K562 (cell line): ENCODE data around the gene GPC1. TPM values are rescaled to one million over a fixed set of nuclear protein-coding genes. Genes with fewer than 3 reads are reported as not detected.

ENCODE experiments used
- ATAC-seq: fragments of 200-7000 bp; cut with Tn5 transposase; 3 replicates; pipeline ENCODE4 v1.9.1; 2020; ENCODE audit warnings: moderate library complexity
- BruUV-seq: library from RNA; stranded (reverse); fragments of 400-500 nt; replicated peaks from 2 replicates; lab custom pipeline; 2021; lab: Mats Ljungman, UMichigan
- CTCF ChIA-PET: fragments of 300-600 bp; formaldehyde crosslinking; extraction: SDS; loops from one replicate; lab custom pipeline; 2021; ENCODE audit warnings: low intra/inter-chr PET ratio; lab: Yijun Ruan, JAX
- POLR2A ChIA-PET: fragments of 300-600, 350-650 bp; sonication (Branson Sonifier 250); formaldehyde crosslinking; extraction: SDS; loops from one replicate; lab custom pipeline; 2021; ENCODE audit warnings: antibody characterized with exemption, inconsistent platforms; lab: Yijun Ruan, JAX
- DNase-seq, 4 experiments: peaks; one replicate each; pipeline versions ENCODE4 v3.0.0 to v3.0.0-alpha.2; 2011 to 2018; ENCODE audit warnings: low spot score in 3 of 4, mixed read lengths in 3 of 4; ENCODE audit errors: extremely low read depth in 1 of 4
- FAIRE-seq: peaks from 2 replicates; lab custom pipeline; 2011; peaks lifted over from hg19 to GRCh38; lab: Jason Lieb, UNC
- H2AFZ ChIP-seq: 2 replicates; pipeline ENCODE4 v1.6.0; 2011; ENCODE audit warnings: low read depth, low read length, control low read depth, inconsistent platforms
- H3K27ac ChIP-seq: fragments of 200-600 bp; 3 replicates; pipeline ENCODE4 v1.8.0; 2011; ENCODE audit warnings: low read depth, mild to moderate bottlenecking, control low read depth, inconsistent platforms, low read length, moderate library complexity, mixed read lengths; ENCODE audit errors: extremely low read depth
- H3K27me3 ChIP-seq, 2 experiments: fragments of 300-600 bp in 1 of 2; 2 replicates in 1 of 2; 3 replicates in 1 of 2; pipeline versions ENCODE4 v1.6.0 to v1.8.0; 2011; ENCODE audit warnings: inconsistent platforms in 2 of 2, low read length in 2 of 2, mild to moderate bottlenecking in 1 of 2, mixed read lengths in 1 of 2, moderate library complexity in 1 of 2; ENCODE audit not compliant: control insufficient read depth in 2 of 2, insufficient read depth in 2 of 2
- H3K36me3 ChIP-seq: fragments of 300-600 bp; 3 replicates; pipeline ENCODE4 v1.8.0; 2011; ENCODE audit warnings: mild to moderate bottlenecking, low read length, inconsistent platforms; ENCODE audit not compliant: control insufficient read depth, insufficient read depth
- H3K4me1 ChIP-seq, 2 experiments: fragments of 200-600 bp in 1 of 2; replicated peaks in 1 of 2; 2 replicates in 1 of 2; 3 replicates in 1 of 2; pipeline versions ENCODE4 v1.5.1 to v1.8.0; 2011; ENCODE audit warnings: inconsistent platforms in 2 of 2, low read length in 2 of 2, mild to moderate bottlenecking in 1 of 2, mixed read lengths in 1 of 2, moderate library complexity in 1 of 2; ENCODE audit not compliant: control insufficient read depth in 2 of 2, insufficient read depth in 2 of 2
- H3K4me2 ChIP-seq: 2 replicates; pipeline ENCODE4 v1.6.1; 2011; ENCODE audit warnings: low read length, control low read depth, inconsistent platforms, mixed read lengths; ENCODE audit not compliant: insufficient read depth
- H3K4me3 ChIP-seq: fragments of 200-600 bp; sonication (generic), shearing (Covaris generic); 2 replicates; pipeline ENCODE4 v1.5.1; 2016; ENCODE audit warnings: control low read depth, inconsistent platforms
- H3K79me2 ChIP-seq: fragments of 200-600 bp; 3 replicates; pipeline ENCODE4 v1.8.0; 2011; ENCODE audit warnings: low read length, inconsistent platforms; ENCODE audit not compliant: control insufficient read depth, insufficient read depth
- H3K9ac ChIP-seq, 2 experiments: 2 replicates each; pipeline versions ENCODE4 v1.6.0 to v1.6.1; 2011; ENCODE audit warnings: low read depth in 2 of 2, low read length in 2 of 2, control low read depth in 1 of 2, inconsistent platforms in 1 of 2, mild to moderate bottlenecking in 1 of 2, mixed read lengths in 1 of 2; ENCODE audit not compliant: insufficient read depth in 1 of 2
- H3K9me1 ChIP-seq: one replicate; pipeline ENCODE4 v1.6.0; 2011; ENCODE audit warnings: inconsistent platforms, mild to moderate bottlenecking, low read length, moderate library complexity; ENCODE audit not compliant: control insufficient read depth, insufficient read depth
- H3K9me3 ChIP-seq: replicated peaks from 2 replicates; pipeline ENCODE4 v1.5.1; 2011; ENCODE audit warnings: low read depth, low read length, inconsistent platforms; ENCODE audit not compliant: control insufficient read depth, insufficient read depth
- H4K20me1 ChIP-seq: replicated peaks from 2 replicates; pipeline ENCODE4 v1.6.1; 2011; ENCODE audit warnings: low read length, inconsistent platforms, mixed read lengths; ENCODE audit not compliant: control insufficient read depth, insufficient read depth
- CBFA2T2 ChIP-seq: fragments of 450-650 bp; conservative IDR thresholded peaks from 2 replicates; pipeline ENCODE4 v1.6.1; 2017; ENCODE audit warnings: mild to moderate bottlenecking
- CTCF ChIP-seq, 3 experiments: IDR thresholded peaks in 2 of 3; conservative IDR thresholded peaks in 1 of 3; 2 replicates each; pipeline ENCODE4 v1.5.1; 2011 to 2012; ENCODE audit warnings: low read length in 3 of 3, mild to moderate bottlenecking in 3 of 3, control low read depth in 2 of 3, improper control_type of control experiment in 1 of 3, inconsistent platforms in 1 of 3, low read depth in 1 of 3, mixed read lengths in 1 of 3, moderate library complexity in 1 of 3; ENCODE audit not compliant: insufficient read depth in 2 of 3
- CTCFL ChIP-seq: IDR thresholded peaks from 2 replicates; pipeline ENCODE4 v1.6.1; 2011; ENCODE audit warnings: borderline replicate concordance, low read depth, mild to moderate bottlenecking, moderate library complexity, low read length; ENCODE audit not compliant: insufficient read depth, poor library complexity, severe bottlenecking
- GATA2 ChIP-seq: sonication (generic); formaldehyde crosslinking; IDR thresholded peaks from 2 replicates; pipeline ENCODE4 v1.4.0; 2020; ENCODE audit warnings: mild to moderate bottlenecking, missing genetic modification reagents
- JUNB ChIP-seq: fragments of 450-650 bp; formaldehyde crosslinking; conservative IDR thresholded peaks from 2 replicates; pipeline ENCODE4 v1.4.0; 2020; ENCODE audit warnings: mild to moderate bottlenecking
- SPI1 ChIP-seq: IDR thresholded peaks from 2 replicates; pipeline ENCODE4 v1.6.1; 2011; ENCODE audit warnings: low read depth, low read length, control low read depth, borderline replicate concordance
- ZBTB34 ChIP-seq: fragments of 250-450 bp; sonication (Bioruptor Pico); IDR thresholded peaks from 2 replicates; pipeline ENCODE4 v1.8.0; 2021; ENCODE audit warnings: mild to moderate bottlenecking, moderate library complexity
- WGBS: fragments of 100-300 bp; shearing (Covaris generic); methylation state at CpG from one replicate; pipeline ENCODE4 v1.1.6; 2016; ENCODE audit warnings: low coverage, mixed read lengths; ENCODE audit not compliant: insufficient coverage; ENCODE audit errors: missing lambda C conversion rate; 5-methylcytosine and 5-hydroxymethylcytosine counted together
- in situ Hi-C: fragments of 300-500 bp; cut with MboI; formaldehyde crosslinking; loops from 4 replicates; pipeline ENCODE4 v1.15.0; 2018; ENCODE audit warnings: inconsistent platforms, mixed read lengths
- intact Hi-C: fragments of 100-400 bp; cut with micrococcal nuclease; formaldehyde crosslinking; loops from 2 replicates; pipeline ENCODE4 v1.14.2; 2022
- polyA plus RNA-seq, 8 experiments: library from polyadenylated mRNA; depleted of rRNA in 4 of 8; stranded (reverse) in 5 of 8; unstranded in 3 of 8; fragments of >200 nt; fragmentation: Nextera tagmentation in 2 of 8; fragmentation: Illumina TruSeq in 1 of 8; extraction: Ambion mirVana in 2 of 8; extraction: Trizol in 1 of 8; gene quantifications; 2 replicates each; pipeline versions ENCODE4 v1.2.1 to v1.2.3, GENCODE V29; 2011 to 2014; ENCODE audit warnings: inconsistent platforms in 1 of 8, missing spikeins in 1 of 8
- total RNA-seq, 7 experiments: library from RNA; depleted of rRNA in 6 of 7; stranded (reverse); fragments of >200 nt in 6 of 7; fragmentation: Illumina TruSeq in 2 of 7; extraction: Trizol in 2 of 7; gene quantifications; 2 replicates each; pipeline versions ENCODE4 v1.2.1 to v1.2.3, GENCODE V29; 2011 to 2021; ENCODE audit warnings: low replicate concordance in 1 of 7
- TF ChIP-seq, protein P1 (sequence below): IDR thresholded peaks from 2 replicates; pipeline ENCODE4 v1.6.1; 2014; ENCODE audit warnings: antibody characterized with exemption

Gene GPC1
- total and polyA plus RNA-seq, 9 of the 15 experiments (the other 6 are each of a cell fraction or from before 2014, with no cell fraction given) = 0.07 to 0.82 (median 0.14) TPM; not detected in 3

DNA sequence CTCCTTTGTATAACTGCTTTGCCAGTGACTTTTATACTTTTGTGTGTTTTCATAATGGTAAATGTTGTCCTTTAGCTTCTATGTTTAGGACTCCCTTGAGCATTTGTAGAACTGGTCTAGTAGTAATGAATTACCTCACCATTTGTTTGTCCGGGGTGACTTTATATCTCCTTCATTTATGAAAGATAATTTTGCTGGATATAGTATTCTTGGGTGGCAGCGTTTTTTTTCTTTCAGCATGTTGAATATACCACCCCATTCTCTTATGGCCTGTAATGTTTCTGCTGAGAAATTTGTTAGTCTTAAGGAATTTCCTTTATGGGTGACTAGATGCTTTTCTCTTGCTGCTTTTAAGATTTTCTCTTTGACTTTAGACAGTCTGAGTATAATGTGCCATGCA lies 56.0 kb downstream of the GPC1 start:
- CTCF ChIA-PET = no interaction called here

More for the DNA sequence above, 56.0 kb downstream of the GPC1 start:
- H3K9me1 ChIP-seq = no peaks in the 10 kb centered on the region
- no peak overlapping the region for H3K4me2 ChIP-seq
- no peaks in the 10 kb centered on the region for H3K4me1 ChIP-seq
- POLR2A ChIA-PET = no interaction called here
- WGBS = 83% methylated on average over 1 of the region's 2 CpGs
- no peak for ATAC-seq
- TF ChIP-seq JUNB (CRISPR knock-in tag) (no peak), ZBTB34 (CRISPR knock-in tag) (no peak), CTCFL (no peak), CBFA2T2 (no peak), CTCF (IDR thresholded peaks at IDR 0.05 in 2 of 3, conservative IDR thresholded peaks at IDR 0.05 in 1 of 3; ENCODE audit: insufficient read depth in 2 of 3, low read depth in 1 of 3, low read length in 3 of 3) (no peak), GATA2 (CRISPR knock-in tag) (no peak), SPI1 (no peak)
- TF ChIP-seq, protein P1, sequence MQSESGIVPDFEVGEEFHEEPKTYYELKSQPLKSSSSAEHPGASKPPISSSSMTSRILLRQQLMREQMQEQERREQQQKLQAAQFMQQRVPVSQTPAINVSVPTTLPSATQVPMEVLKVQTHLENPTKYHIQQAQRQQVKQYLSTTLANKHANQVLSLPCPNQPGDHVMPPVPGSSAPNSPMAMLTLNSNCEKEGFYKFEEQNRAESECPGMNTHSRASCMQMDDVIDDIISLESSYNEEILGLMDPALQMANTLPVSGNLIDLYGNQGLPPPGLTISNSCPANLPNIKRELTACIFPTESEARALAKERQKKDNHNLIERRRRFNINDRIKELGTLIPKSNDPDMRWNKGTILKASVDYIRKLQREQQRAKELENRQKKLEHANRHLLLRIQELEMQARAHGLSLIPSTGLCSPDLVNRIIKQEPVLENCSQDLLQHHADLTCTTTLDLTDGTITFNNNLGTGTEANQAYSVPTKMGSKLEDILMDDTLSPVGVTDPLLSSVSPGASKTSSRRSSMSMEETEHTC = no peak
- H3K79me2 ChIP-seq = no peaks in the 10 kb centered on the region
- no peaks in the 10 kb centered on the region for H4K20me1 ChIP-seq
- no peak overlapping the region for H3K9ac ChIP-seq
- H3K27ac ChIP-seq = no peak overlapping the region
- H3K4me3 ChIP-seq = no peak overlapping the region
- BruUV-seq = no TSS peak
- in situ Hi-C loops (no loop called here), intact Hi-C loops (no loop called here)
- H2AFZ ChIP-seq = no peak overlapping the region
- FAIRE-seq = no peak
- peaks cover 6% of the 10 kb centered on the region for H3K9me3 ChIP-seq
- no peaks in the 10 kb centered on the region for H3K27me3 ChIP-seq
- DNase-seq = no peak
- no peaks in the 10 kb centered on the region for H3K36me3 ChIP-seq
